ENCODE data around the gene SYNDIG1. TPM values are rescaled to one million over a fixed set of nuclear protein-coding genes. Genes with fewer than 3 reads are reported as not detected.

Gene SYNDIG1
- polyA plus RNA-seq, 1 of the 3 experiments (the other 2 are of a cell fraction) = not detected

- TF ChIP-seq GABPA (IDR thresholded peaks at IDR 0.05; ENCODE audit: low read depth) (no peak), RXRA (IDR thresholded peaks at IDR 0.05; ENCODE audit: borderline replicate concordance, low read depth) (no peak), TCF12 (IDR thresholded peaks at IDR 0.05) (no peak), MXI1 (IDR thresholded peaks at IDR 0.05; ENCODE audit: low read depth, low read length) (no peak), MAX (IDR thresholded peaks at IDR 0.05; ENCODE audit: low read depth) (no peak), GATA2 (CRISPR knock-in tag; IDR thresholded peaks at IDR 0.05) (no peak), EP300 (IDR thresholded peaks at IDR 0.05; ENCODE audit: borderline replicate concordance in 1 of 2, low read depth in 1 of 2, low read length in 1 of 2) (no peak), POLR2AphosphoS5 (IDR thresholded peaks at IDR 0.05; ENCODE audit: low read depth, low read length) (no peak), CTCF (IDR thresholded peaks at IDR 0.05) (no peak), RAD21 (IDR thresholded peaks at IDR 0.05; ENCODE audit: low read length) (no peak)
- TF ChIP-seq, protein P1, sequence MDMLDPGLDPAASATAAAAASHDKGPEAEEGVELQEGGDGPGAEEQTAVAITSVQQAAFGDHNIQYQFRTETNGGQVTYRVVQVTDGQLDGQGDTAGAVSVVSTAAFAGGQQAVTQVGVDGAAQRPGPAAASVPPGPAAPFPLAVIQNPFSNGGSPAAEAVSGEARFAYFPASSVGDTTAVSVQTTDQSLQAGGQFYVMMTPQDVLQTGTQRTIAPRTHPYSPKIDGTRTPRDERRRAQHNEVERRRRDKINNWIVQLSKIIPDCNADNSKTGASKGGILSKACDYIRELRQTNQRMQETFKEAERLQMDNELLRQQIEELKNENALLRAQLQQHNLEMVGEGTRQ (IDR thresholded peaks at IDR 0.05; ENCODE audit: borderline replicate concordance, low read depth, low read length) = no peak
- TF ChIP-seq, protein P2, sequence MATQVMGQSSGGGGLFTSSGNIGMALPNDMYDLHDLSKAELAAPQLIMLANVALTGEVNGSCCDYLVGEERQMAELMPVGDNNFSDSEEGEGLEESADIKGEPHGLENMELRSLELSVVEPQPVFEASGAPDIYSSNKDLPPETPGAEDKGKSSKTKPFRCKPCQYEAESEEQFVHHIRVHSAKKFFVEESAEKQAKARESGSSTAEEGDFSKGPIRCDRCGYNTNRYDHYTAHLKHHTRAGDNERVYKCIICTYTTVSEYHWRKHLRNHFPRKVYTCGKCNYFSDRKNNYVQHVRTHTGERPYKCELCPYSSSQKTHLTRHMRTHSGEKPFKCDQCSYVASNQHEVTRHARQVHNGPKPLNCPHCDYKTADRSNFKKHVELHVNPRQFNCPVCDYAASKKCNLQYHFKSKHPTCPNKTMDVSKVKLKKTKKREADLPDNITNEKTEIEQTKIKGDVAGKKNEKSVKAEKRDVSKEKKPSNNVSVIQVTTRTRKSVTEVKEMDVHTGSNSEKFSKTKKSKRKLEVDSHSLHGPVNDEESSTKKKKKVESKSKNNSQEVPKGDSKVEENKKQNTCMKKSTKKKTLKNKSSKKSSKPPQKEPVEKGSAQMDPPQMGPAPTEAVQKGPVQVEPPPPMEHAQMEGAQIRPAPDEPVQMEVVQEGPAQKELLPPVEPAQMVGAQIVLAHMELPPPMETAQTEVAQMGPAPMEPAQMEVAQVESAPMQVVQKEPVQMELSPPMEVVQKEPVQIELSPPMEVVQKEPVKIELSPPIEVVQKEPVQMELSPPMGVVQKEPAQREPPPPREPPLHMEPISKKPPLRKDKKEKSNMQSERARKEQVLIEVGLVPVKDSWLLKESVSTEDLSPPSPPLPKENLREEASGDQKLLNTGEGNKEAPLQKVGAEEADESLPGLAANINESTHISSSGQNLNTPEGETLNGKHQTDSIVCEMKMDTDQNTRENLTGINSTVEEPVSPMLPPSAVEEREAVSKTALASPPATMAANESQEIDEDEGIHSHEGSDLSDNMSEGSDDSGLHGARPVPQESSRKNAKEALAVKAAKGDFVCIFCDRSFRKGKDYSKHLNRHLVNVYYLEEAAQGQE (IDR thresholded peaks at IDR 0.05; ENCODE audit: low read depth, low read length) = no peak
- 52% methylated on average over 2 of the region's 2 CpGs for WGBS (ENCODE audit: low lambda C conversion rate)
- H3K4me2 ChIP-seq = no peak overlapping the region
- ChIA-PET POLR2A (no interaction called here), CTCF (no interaction called here)
- H3K4me1 ChIP-seq (ENCODE audit: control insufficient read depth in 1 of 2, insufficient read depth in 2 of 2, low read depth in 1 of 2, low read length in 1 of 2) = peaks cover 0 to 28% of the 10 kb centered on the region in 2 experiments; a peak in 1 of 4 replicates
- no peaks in the 10 kb centered on the region for H3K9me2 ChIP-seq
- no peaks in the 10 kb centered on the region for H3K27me3 ChIP-seq (ENCODE audit: insufficient read depth)
- H3K4me3 ChIP-seq (ENCODE audit: low read depth in 2 of 2, low read length in 1 of 2) = no peak overlapping the region
- H3K27ac ChIP-seq (ENCODE audit: low read depth in 2 of 2, low read length in 1 of 2) = no peak overlapping the region
- DNase-seq = no peak
- no peaks in the 10 kb centered on the region for H3F3A ChIP-seq (replicated peaks; ENCODE audit: insufficient read depth)
- no peaks in the 10 kb centered on the region for H3K79me2 ChIP-seq (ENCODE audit: insufficient read depth)
- H3K9ac ChIP-seq = no peak overlapping the region
- no peaks in the 10 kb centered on the region for H4K20me1 ChIP-seq (ENCODE audit: insufficient read depth)
- no peaks in the 10 kb centered on the region for H3K36me3 ChIP-seq (replicated peaks in 1 of 2; ENCODE audit: control insufficient read depth in 1 of 2, insufficient read depth in 2 of 2, low read length in 1 of 2)
- H3K9me3 ChIP-seq = no peaks in the 10 kb centered on the region
- H2AFZ ChIP-seq (ENCODE audit: low read depth) = no peak overlapping the region
These were observed 179.5 kb downstream of the SYNDIG1 start for GRCh38 chr20:24648919-24649318.

All from SK-N-SH (cell line).